SU-DHL-6 (cell line): ENCODE measurements around the gene SPINK8.

ENCODE experiments used
- CTCF ChIP-seq: fragments of 200-600 bp; sonication (generic); IDR thresholded peaks from one replicate; pipeline ENCODE4 v1.5.1; 2017; ENCODE audit warnings: antibody characterized with exemption, mild to moderate bottlenecking, low read length, moderate library complexity; ENCODE audit not compliant: insufficient read depth, poor library complexity, severe bottlenecking
- EZH2phosphoT487 ChIP-seq: fragments of 200-600 bp; sonication (generic), shearing (Covaris generic); conservative IDR thresholded peaks from 2 replicates; pipeline ENCODE4 v1.6.1; 2018; ENCODE audit warnings: mild to moderate bottlenecking, antibody characterized with exemption, low read length, moderate library complexity, mixed read lengths

DNA sequence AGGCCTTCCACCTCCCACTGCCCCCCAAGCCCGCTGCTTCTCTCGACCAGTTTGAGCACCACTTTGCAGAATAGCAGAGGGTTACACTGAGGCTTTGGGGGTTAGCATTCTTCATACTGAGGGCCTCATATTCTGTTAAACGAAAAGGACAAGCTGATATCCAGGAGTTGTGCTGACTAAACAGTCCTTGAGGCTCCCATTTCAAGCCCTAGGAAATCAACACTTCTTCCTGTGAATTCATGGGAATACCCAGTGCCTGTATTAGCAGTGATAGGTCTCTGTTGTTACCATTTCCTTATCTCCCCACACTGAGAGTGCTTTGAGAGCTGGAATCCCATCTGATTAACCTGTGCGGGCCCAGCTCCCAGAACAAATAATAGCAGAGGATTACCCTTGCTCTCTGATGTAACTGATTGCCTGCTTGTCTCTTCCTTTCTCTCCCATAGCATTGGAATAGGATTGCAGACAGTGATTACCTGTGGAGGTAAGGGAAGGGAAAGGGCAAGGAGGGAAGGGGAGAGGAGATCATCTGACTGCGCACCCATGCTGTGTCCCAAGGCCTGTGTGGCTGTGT, 39.5 kb upstream of the SPINK8 start:
- no peak for TF ChIP-seq CTCF
- no peak for TF ChIP-seq EZH2phosphoT487
